HuH-7.5 (cell line): ENCODE results near the gene C9orf72.

Experiments used
- DNase-seq: peaks from one replicate; pipeline ENCODE4 v3.0.0; 2011; ENCODE audit warnings: low spot score

The C9orf72 gene

DNA sequence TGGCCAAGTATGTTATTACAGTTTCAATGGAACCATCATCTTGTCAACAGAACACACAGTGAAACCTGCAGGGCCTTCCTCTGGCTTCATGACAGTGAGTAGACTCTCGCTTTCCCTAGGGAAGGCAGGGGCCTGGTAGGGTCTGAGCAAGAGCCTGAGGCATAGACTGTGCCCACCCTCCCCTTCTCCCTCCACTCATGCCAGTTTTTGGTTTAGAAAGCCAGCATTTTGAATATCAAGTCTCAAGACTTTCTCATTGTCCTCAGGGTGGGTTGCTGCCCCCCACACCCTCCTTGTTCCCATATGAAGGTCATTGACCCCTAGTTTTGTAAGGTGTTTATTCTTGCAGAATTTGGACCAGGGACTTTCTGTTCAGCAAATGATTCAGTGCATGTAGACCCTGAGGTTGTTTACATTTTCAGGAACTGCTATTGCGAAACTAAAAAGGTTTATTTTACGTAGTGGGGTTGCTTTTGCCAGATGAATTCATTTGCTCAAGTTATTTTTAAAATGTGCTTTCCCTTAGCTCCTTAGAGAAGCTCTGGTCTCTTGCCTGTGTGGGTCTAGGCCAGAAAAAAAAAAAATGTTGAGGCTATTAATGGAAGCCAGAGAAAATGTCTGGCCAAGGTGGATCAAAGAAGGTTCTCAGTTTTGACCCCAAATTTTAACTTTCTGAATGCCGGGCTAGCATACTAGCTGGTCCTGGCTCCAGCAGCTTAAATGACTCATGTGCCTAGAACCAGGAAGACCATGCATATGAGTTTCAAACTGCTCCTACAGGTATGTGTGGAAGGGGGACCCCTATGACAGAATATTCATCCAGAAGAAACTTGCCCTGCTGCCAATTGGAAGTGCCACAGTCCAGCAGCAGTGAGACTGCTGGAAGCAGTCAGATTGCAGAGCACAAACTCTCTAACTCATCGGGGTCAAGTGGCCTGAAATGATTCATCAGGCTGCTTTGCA, 33.5 kb downstream of the C9orf72 start:
- DNase-seq, result no peak

DNA sequence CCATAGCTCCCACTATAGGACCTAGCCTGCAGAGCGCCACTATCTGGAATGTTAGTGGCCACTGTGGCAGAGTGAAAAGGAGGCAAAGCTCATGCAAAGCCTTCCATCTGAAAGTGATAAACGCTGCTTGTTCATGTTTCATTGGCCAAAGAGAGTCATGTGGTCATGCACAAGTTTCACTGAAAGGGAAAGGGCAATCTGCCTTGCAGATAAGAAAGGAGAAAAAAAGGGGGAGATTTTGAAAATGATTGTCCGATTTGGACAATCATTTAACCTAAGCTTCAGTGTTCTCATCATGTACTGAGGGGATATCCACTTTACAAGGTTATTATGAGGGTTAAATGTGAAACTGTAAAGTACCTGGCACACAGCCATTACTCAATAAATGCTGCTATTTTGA, 34.6 kb downstream of the C9orf72 start:
- no peak for DNase-seq

DNA sequence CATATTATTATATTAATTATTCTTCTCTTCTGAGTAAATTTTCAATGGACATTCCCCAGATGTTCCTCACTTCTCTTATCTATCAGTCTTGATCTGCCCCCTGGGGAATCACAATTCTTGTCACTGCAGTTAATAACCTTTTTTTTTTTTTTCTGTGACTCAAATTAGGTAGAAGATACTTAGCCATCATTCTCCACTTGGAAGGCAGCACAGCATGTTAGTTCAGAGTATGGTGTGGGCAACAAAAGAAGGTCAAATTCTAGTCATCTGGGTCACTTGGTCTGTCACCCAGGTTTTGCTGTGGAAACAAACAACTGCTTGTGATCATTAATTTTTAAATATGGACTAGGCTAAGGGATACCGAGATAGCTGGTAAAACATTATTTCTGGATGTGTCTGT, 35.5 kb downstream of the C9orf72 start:
- DNase-seq, result no peak

DNA sequence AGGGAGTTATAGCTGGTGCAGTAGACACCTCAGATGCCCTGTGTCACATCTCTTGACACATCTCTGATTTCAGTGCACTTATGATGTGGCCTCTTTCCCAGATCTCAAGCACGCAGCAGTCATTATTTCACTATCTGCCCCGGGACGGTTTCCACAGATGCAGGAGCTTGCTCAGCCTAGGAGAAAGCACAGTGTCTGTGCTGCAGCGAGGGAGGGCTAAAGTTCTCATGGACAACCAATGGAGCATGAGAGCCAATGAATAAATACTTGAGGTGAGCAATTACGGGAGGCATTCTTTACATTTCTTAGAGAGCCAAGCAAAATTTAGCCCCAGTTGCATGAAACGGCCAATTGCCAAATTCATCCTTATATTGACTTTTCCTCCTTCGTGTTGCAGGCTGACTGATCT, 36.2 kb downstream of the C9orf72 start:
- DNase-seq, result no peak

DNA sequence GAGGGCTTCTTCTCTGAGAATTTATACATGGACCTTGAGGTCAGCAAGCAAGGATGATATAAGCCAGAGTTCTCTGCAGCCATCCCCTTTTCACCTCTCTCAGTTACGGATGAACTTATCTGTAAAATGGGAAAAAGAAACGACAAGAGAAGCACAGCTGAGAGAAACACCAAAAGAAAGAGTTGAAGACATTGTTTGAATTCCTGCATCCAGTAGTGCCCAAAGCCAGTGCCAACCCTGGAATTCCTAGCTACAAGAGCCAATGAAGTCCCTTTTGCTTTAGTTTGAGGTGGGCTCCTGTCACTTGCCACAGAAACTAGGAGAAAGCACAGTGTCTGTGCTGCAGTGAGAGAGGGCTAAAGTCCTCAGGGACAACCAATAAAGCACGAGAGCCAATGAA, 37.1 kb downstream of the C9orf72 start:
- no peak for DNase-seq

DNA sequence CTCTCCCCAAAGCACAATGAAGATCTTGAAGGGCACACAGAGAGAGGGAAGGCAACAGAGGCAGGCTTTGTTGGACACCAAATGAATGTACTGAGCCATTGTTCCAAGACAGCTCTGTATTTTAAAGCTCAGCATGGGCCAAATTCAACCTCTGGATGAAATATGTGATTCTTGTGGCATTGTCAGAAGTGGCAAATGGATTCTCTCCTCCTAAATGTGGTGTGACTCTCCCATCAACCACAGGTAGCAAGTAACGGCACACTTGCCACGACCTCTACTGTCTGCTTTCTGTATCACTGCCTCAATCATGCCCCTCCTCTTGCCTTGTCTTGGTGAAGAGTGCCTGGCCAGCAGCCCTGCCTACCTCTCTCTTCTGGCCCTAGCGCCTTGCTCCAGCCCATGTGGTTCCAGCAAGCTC, 37.6 kb downstream of the C9orf72 start:
- DNase-seq, result no peak

DNA sequence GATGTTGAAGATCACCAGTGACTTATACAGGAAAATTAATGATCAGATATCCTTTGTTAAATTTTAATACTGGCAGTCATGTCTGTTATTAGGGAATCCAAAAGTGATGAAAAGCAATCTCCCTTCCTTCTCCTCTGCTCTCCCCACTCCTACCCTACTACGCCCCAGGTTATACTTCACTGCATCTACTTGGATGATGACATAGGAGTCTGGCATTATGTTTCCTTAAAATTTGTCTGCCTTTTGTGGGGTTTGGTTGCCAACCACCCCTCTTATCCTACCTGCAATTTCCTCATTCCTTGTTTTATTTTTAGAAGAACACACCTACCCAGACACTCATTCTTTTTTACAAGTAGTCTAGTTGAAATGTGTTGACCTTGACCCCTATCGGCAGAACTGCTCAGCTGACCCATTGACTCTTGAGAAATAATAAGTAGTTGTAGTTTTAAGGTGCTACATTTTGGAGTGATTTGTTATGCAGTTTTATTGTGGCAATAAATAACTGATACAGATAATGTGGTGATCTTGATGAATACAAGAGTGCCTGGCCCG, 38.5 kb downstream of the C9orf72 start:
- DNase-seq, result no peak

DNA sequence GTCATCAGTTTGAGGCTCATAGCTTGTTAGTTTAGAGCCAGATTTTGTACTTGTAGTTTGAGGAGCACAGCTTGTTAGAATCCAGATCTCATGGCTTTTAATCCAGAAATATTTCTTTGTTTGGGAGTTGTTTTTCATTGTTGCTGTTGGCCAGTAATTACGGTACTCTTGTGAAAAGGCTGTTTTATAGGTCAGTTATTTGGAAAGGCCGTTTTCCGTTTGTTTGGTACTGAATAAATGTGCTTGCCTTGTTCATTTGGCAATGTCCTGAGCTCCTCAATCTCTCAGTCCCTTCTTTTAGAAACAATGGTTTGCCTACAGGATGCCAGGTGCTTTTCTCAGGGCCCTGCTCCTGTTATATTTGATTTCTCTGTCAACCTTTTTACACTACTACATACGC, 39.1 kb downstream of the C9orf72 start:
- no peak for DNase-seq

DNA sequence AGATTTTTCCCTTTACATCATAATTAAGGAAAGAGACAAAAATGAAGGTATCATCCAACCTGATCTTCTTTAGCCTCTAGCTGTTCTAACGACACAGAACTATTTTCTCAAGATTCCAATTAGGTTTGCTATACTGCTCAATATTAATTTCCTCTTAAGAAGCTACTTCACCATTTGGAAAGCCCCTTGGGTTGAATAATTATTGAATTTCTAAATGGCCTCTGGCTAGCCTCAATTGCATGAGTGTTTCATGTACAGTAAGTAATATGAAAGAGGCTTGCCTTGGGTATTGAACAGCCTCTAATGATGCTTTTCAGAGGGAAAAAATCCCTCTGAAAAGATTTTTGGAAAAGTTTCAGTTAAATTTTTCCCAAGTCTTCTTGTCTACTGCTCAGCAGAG, 40.0 kb downstream of the C9orf72 start:
- no peak for DNase-seq

DNA sequence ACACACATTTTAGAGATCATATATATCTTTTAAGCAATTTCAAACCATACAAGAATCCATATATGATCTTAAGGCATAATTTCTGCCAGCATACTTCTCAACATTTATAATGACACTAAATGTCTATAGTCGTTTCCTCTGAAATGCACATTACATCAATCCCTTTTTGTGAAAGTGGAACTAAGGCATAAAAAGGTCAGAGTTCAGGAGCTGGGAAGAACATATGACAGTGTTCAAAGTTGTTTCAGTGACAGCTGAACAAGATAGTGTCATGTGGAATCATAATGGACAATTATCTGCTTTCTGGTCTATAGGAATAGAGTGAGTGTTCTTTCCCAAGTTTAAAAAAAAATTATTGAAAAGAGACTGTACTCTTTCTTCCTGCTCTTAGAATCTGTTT, 41.2 kb downstream of the C9orf72 start:
- no peak for DNase-seq

DNA sequence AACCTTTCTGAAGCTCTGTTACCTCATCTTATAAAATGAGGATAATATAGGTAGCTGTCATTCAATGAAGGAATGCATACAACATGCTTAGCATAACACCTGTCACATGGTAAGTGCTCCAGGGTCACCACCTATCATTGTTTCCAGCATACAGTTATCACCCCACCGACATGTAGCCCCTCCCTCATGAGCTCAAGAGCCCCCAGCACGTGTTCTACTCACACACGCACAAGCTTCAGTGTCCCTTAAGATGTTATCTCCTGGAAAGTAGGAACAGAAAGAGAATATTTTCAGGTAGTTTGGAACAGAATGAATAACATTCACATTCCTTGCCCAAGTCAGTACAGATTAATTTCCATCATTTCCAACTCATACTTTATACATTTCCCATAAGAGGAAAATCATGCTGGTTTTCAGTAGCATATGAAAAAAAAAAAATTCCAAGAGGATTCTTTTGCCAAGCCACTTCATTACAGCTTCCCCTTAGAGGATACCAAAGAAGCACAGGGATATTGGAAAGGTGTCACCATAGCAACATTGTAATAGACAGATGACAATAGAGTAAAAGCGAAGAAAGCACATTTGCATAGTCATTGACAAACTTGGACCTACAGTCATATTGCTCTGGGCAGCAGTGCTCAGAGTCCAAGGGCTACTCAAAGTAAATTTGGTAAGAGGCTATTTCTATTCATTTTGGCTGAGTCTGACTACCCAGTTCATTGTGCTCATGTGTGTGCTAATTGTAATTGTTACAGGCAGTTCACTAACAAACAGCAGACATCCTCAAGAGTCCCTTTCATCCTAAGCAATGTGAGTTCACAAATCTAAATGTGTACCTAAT, 42.1 kb downstream of the C9orf72 start:
- no peak for DNase-seq

DNA sequence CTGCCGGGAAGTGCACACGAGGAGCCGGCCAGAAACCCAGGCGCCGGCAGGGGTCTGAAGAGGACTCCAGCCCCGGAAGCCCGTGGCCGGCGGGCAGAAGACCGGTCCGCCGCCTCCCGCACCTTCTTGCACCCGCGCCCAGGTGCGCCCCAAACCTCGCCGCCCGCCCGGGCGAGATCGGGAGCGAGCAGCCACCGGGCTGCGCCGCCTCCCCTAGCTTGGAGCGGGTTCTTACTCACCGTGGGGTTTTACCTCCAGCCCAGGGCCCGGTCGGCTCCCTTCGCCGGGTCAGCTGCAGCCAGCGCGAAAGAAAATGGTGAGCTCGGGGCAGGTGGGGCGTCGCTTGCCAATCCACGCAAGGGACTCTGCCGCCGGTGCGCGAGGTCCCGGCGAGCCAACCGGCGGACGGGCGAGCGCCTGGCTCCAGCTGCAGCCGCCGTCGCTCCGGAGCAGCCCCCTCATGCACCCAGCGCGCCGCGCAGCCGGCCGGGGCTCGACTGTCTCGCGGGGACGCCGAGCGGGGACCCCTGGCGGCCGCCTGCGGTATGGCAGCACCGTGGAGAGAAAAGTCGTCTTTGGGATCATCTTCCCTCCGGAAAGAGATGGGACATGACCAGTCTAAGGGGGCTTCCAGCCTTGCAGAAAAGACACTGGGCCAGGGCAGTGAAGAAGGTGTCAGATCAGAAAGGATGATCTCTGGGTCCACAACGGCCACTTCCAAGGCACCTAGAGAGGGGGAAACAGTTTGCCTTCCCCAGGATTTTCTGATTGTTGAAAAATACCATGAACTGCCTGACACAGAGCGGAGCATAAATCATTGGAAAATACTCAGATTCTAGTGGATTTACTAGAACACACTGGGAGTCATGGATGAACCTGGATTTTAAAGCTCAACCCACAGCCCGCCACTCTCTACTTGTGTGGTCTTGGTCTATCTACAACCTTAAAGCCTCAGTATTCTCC, 43.7 kb downstream of the C9orf72 start, which contains the start of gene MOB3B:
MOB3B (minus strand) TSS at position 499 of the 963 bp plus-strand sequence. CDS start 74,264 bp downstream, outside the sequence.
- peak; percentile 56 for DNase-seq

DNA sequence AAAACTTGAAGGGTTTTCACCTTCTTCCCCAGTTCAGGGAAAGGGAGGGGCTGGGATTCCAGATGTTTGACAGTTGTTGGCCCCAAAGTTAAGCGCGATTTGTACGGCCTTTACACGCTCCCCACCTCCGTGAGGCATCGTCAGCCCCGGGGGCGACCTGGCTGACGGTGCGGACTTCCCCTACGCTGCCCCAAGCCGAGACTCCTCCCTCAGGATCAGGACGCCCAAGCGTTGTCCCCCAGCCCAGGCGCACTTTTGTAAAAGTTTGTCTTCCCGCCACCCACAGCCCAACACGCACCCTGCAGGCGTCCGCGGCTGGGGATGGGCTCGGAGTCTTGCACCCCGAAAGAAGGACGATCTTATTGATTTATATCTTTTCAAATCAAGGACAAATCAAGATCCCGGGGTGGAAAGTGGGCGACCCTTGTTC, 44.4 kb downstream of the C9orf72 start:
- peak; percentile 25 for DNase-seq

DNA sequence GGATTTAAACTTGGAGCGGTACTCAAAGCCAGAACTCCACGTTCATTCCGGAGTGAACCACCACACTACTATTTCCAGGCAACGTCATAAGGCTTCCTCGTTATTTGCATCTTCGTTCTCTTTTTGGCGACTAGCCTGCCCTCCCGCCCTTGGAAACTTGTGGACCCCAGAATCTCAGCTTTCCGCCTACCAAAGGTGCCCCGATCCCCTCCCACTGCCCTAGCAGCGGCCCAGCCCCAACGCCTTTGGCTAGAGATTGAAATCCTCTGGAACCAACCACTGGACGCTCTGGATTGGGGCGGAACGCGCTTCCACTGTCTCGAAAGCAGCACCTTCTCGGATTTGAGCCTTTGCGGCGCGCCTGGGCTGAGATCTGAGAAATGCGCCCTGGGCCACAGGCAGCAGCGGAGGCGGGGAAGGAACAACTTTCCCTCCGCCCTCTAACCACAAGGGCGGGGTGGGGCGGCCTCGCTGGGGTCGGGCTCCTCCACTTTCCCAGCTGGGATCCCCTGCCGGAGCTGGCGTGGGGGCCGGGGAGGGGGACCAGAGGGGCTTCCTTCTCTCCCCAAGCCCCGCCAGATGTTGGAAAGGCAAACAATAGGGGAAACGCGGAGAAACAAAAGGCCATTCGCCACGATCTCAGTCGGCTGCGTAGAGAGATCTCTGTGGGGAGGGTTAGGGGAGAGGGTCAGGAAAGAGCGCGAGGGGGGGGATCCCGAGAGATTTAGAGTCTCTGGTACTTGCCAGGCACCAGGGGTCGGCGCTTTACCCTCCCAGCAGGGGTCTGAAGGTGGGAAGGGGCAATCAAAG, 45.0 kb downstream of the C9orf72 start:
- no peak for DNase-seq

DNA sequence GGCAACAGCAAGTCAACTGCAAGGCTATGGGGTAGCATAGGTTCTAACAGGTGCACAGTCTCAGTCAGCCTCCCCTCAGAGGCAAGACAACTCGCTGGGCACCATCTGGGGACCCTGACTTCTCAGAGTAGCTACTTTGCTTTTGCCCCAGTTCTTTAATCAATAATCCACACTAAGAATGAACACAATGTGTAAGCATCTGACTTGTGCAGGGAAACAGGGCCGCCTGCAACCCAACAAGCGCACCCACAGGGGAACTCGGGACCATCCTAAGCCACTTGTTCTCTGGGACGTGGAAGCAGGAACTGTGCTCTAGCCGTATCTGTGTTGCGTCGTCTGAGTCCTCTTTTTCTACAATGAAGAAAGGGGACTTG, 45.6 kb downstream of the C9orf72 start:
- no peak for DNase-seq

DNA sequence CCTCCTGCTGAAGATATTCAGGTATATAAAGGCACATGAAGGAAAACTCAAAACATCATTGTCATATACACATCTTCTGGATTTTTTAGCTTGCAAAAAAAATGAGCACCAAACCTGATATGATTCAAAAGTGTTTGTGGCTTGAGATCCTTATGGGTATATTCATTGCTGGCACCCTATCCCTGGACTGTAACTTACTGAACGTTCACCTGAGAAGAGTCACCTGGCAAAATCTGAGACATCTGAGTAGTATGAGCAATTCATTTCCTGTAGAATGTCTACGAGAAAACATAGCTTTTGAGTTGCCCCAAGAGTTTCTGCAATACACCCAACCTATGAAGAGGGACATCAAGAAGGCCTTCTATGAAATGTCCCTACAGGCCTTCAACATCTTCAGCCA, 49.0 kb downstream of the C9orf72 start, which contains the start of gene IFNK:
IFNK (plus strand) TSS at position 55 of the 400 bp plus-strand sequence; CDS start at position 102, 47 bp downstream.
- no peak for DNase-seq

DNA sequence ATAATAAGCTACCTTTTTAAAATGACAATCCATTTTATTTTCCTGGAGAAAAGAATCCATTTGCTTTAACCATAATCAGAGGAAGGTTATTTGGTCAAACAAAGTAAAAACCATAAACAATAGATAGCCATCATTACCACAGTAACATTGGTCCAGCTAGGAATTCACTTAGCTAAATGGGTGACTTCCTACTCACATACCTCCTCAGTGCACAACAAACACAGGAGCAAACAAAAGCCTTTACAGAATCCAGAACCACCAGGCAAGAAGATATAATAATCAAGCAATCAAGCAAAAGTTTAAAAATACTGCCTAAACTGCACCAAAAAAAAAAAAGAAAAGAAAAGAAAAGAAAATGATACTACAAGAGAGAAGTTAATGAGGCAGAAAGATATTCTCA, 50.1 kb downstream of the C9orf72 start:
- no peak for DNase-seq

DNA sequence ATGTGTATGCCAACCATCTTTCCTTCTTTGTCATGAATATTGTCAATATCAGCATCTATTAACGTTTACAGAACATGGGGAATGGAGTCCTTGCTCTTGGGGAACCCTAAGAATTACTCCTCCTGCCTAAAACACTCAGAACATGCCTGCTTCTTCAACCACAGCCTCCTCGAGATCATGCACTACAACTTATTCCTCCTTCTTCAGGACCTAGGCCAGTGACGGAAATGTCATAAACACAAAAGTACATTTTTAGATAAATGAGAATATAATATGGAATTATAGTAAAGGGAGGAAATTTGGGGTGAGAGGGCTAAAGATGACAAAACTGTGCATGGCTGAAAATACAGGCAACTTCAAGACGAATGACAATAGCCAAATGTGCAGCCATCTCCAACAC, 52.3 kb downstream of the C9orf72 start:
- no peak for DNase-seq

DNA sequence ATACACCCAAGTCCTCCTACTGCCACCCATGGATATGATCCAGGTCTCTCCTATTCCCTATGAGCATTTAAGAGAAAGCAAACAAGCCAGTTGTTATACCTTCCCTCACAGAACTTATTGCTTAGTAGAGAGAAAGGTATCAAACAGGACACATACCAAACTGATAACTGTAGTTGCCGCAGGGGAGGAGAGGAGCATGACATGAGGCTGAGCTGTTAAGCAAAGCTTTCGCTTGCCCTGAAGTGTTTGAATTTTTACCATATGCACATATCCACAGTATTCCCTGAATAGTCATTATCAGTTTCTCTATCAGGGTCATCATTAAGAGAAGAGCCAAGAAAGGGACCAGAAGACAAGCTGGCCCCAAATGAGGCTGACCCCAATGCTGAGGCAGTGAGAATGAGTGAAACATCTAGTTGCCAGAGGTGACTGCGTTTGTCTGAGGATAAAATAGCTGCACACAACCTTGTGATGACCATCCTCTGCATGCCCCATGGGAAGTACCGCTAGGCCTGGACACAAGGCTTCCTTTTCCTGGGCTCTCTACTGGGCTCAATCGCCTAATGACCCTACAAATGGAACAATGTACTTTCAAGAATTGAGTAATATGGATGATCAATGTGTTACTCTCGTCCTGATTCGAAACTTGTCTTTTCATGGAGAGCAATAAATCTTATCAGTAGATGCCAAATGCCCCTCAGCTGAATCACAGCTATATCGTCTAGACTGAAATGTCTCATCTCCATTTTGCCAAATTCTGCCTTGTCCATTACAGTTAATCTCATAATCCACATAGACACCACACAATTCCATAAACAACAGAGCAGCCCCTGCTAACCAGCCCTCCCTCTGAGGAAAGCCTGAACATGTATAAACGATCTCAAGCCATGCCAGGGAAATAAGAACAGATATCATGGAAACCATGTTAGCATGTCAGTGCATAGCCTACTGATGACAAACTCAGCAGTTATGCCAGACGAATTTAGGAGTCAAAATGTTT, 53.5 kb downstream of the C9orf72 start:
- DNase-seq, result no peak
